IMR-90 (cell line): ENCODE results near the gene TAF7L. TPM values are rescaled to one million over a fixed set of nuclear protein-coding genes. Genes with fewer than 3 reads are reported as not detected.

Source experiments
- ATAC-seq: fragments of 200-7000 bp; cut with Tn5 transposase; 2 replicates; pipeline ENCODE4 v1.9.1; 2020; ENCODE audit warnings: low read depth, mild to moderate bottlenecking, moderate library complexity
- BruUV-seq: library from RNA; stranded (reverse); fragments of 400-500 nt; replicated peaks from 2 replicates; lab custom pipeline; 2021; lab: Mats Ljungman, UMichigan
- CTCF ChIA-PET: fragments of 300-600 bp; formaldehyde crosslinking; extraction: SDS; loops from one replicate; lab custom pipeline; 2021; ENCODE audit warnings: antibody characterized with exemption; lab: Yijun Ruan, JAX
- POLR2A ChIA-PET: fragments of 300-600 bp; sonication (Branson Sonifier 250); formaldehyde crosslinking; loops from one replicate; lab custom pipeline; 2022; ENCODE audit warnings: antibody characterized with exemption; ENCODE audit not compliant: unreplicated experiment; lab: Charles Lee
- DNase-seq: peaks from one replicate; pipeline ENCODE4 v3.0.0; 2013
- H2AFZ ChIP-seq: replicated peaks from 2 replicates; pipeline ENCODE3; 2013; ENCODE audit warnings: low read length, mild to moderate bottlenecking; ENCODE audit not compliant: poor library complexity
- H2AK5ac ChIP-seq: 2 replicates; pipeline ENCODE4 v1.6.1; 2013; ENCODE audit warnings: low read depth, low read length, inconsistent platforms
- H2AK9ac ChIP-seq: replicated peaks from 2 replicates; pipeline ENCODE3; 2013; ENCODE audit warnings: mild to moderate bottlenecking, low read depth, low read length, moderate library complexity; ENCODE audit not compliant: poor library complexity
- H2BK120ac ChIP-seq: 2 replicates; pipeline ENCODE4 v1.6.1; 2013; ENCODE audit warnings: low read depth, low read length, inconsistent platforms
- H2BK15ac ChIP-seq: 3 replicates; pipeline ENCODE4 v1.6.1; 2013; ENCODE audit warnings: low read depth, low read length, inconsistent platforms
- H2BK20ac ChIP-seq: 2 replicates; pipeline ENCODE4 v1.6.1; 2013; ENCODE audit warnings: low read depth, mild to moderate bottlenecking, inconsistent platforms, low read length, moderate library complexity
- H2BK5ac ChIP-seq: 2 replicates; pipeline ENCODE4 v1.6.1; 2013; ENCODE audit warnings: mild to moderate bottlenecking, low read depth, low read length, inconsistent platforms; ENCODE audit not compliant: poor library complexity, severe bottlenecking
- H3K14ac ChIP-seq: replicated peaks from 2 replicates; pipeline ENCODE4 v1.6.1; 2013; ENCODE audit warnings: low read depth, low read length, inconsistent platforms
- H3K18ac ChIP-seq: 2 replicates; pipeline ENCODE4 v1.6.1; 2013; ENCODE audit warnings: low read depth, low read length, control low read depth
- H3K23ac ChIP-seq: 2 replicates; pipeline ENCODE4 v1.6.1; 2013; ENCODE audit warnings: low read depth, low read length, inconsistent platforms
- H3K27ac ChIP-seq: 2 replicates; pipeline ENCODE4 v1.5.1; 2013; ENCODE audit warnings: mild to moderate bottlenecking, control low read depth, low read length; ENCODE audit not compliant: insufficient read depth
- H3K27me3 ChIP-seq: 2 replicates; pipeline ENCODE4 v1.6.1; 2013; ENCODE audit warnings: low read length; ENCODE audit not compliant: control insufficient read depth, insufficient read depth
- H3K36me3 ChIP-seq: 2 replicates; pipeline ENCODE4 v1.6.1; 2013; ENCODE audit warnings: low read length, mixed read lengths; ENCODE audit not compliant: control insufficient read depth, insufficient read depth
- H3K4ac ChIP-seq: 2 replicates; pipeline ENCODE4 v1.6.1; 2013; ENCODE audit warnings: low read depth, low read length, inconsistent platforms
- H3K4me1 ChIP-seq: 2 replicates; pipeline ENCODE4 v1.6.1; 2013; ENCODE audit warnings: low read length, mixed read lengths; ENCODE audit not compliant: control insufficient read depth, insufficient read depth
- H3K4me2 ChIP-seq: 2 replicates; pipeline ENCODE4 v1.6.1; 2013; ENCODE audit warnings: low read depth, mild to moderate bottlenecking, control low read depth, low read length, moderate library complexity
- H3K4me3 ChIP-seq: 2 replicates; pipeline ENCODE4 v1.5.1; 2013; ENCODE audit warnings: low read depth, mild to moderate bottlenecking, control low read depth, low read length, moderate library complexity; ENCODE audit not compliant: insufficient read depth
- H3K56ac ChIP-seq: 2 replicates; pipeline ENCODE4 v1.6.1; 2013; ENCODE audit warnings: low read length, inconsistent platforms; ENCODE audit not compliant: insufficient read depth; ENCODE audit errors: extremely low read depth
- H3K79me1 ChIP-seq, 2 experiments: 2 replicates each; pipeline ENCODE4 v1.6.1; 2013; ENCODE audit warnings: low read length in 2 of 2, inconsistent platforms in 1 of 2, low read depth in 1 of 2
- H3K9ac ChIP-seq: 2 replicates; pipeline ENCODE4 v1.6.1; 2013; ENCODE audit warnings: low read depth, low read length, control low read depth
- H3K9me1 ChIP-seq: 2 replicates; pipeline ENCODE4 v1.6.1; 2013; ENCODE audit warnings: low read length, inconsistent platforms; ENCODE audit not compliant: insufficient read depth
- H3K9me3 ChIP-seq: 2 replicates; pipeline ENCODE4 v1.6.1; 2013; ENCODE audit warnings: low read length; ENCODE audit not compliant: control insufficient read depth, insufficient read depth
- H4K20me1 ChIP-seq: 2 replicates; pipeline ENCODE4 v1.6.1; 2013; ENCODE audit warnings: low read length, inconsistent platforms; ENCODE audit not compliant: insufficient read depth
- H4K5ac ChIP-seq: 2 replicates; pipeline ENCODE4 v1.6.1; 2013; ENCODE audit warnings: mild to moderate bottlenecking, low read depth, low read length, control low read depth
- H4K8ac ChIP-seq, 2 experiments: 2 replicates each; pipeline ENCODE4 v1.6.1; 2013; ENCODE audit warnings: low read depth in 2 of 2, low read length in 2 of 2, control low read depth in 1 of 2, inconsistent platforms in 1 of 2
- H4K91ac ChIP-seq: 2 replicates; pipeline ENCODE4 v1.6.1; 2013; ENCODE audit warnings: low read depth, low read length, inconsistent platforms; ENCODE audit not compliant: insufficient read depth
- BHLHE40 ChIP-seq: fragments of 150-350 bp; IDR thresholded peaks from 2 replicates; pipeline ENCODE4 v1.6.1; 2016; ENCODE audit warnings: mild to moderate bottlenecking, low read depth, low read length
- MAZ ChIP-seq: IDR thresholded peaks from 2 replicates; pipeline ENCODE4 v1.6.1; 2012; ENCODE audit warnings: low read depth, mild to moderate bottlenecking, low read length, improper control_type of control experiment, moderate library complexity, borderline replicate concordance
- WGBS, 2 experiments: methylation state at CpG; one replicate each; pipeline versions ENCODE4 v1.1.5 to v1.1.7; 2013; ENCODE audit warnings: missing lambda C conversion rate in 2 of 2; ENCODE audit not compliant: insufficient read length in 1 of 2; ENCODE audit errors: extremely low coverage in 2 of 2; 5-methylcytosine and 5-hydroxymethylcytosine counted together
- dilution Hi-C: fragments of 300-500 bp; cut with HindIII; formaldehyde crosslinking; loops from one replicate; pipeline ENCODE4 v1.14.3; 2018; ENCODE audit warnings: low sequenced_read_pairs; ENCODE audit not compliant: unreplicated experiment
- in situ Hi-C: fragments of 300-500 bp; cut with MboI; formaldehyde crosslinking; loops from 3 replicates; pipeline ENCODE4 v1.14.3; 2019; ENCODE audit warnings: low sequenced_read_pairs, inconsistent platforms, mixed read lengths
- intact Hi-C: fragments of 100-400 bp; cut with micrococcal nuclease; formaldehyde crosslinking; loops from 2 replicates; pipeline ENCODE4 v1.10.0; 2022
- polyA plus RNA-seq, 3 experiments: library from polyadenylated mRNA; depleted of rRNA; stranded (reverse); fragments of >200 nt; gene quantifications; 2 replicates each; pipeline ENCODE4 v1.2.3, GENCODE V29; 2012; ENCODE audit warnings: low replicate concordance in 1 of 3
- total RNA-seq: library from RNA; depleted of rRNA; stranded (reverse); fragments of >200 nt; gene quantifications from 2 replicates; pipeline ENCODE4 v1.2.3, GENCODE V29; 2012

Gene TAF7L
- total and polyA plus RNA-seq, 2 of the 4 experiments (the other 2 are of a cell fraction) = 0.18 to 0.22 TPM

DNA sequence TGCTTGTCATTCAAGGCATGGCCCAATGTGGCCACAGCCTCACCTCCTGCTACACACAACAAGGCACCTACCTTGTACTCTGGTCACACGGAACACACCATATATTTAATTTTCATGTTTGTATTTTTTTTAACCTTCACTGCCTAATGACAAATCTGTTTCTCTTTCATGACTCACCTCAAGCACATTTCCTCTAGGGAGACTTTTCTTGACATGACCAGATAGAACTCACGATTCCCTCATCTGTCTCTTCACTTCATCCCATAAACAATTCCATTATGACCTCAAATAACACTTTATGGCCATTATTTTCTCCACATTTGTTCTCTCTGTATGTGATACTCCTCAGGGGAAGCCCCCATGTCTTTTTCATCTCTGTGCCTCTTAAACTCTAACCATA is 60.5 kb downstream of the TAF7L start:
- dilution Hi-C loops = no loop called here
- no peak overlapping the region for H3K23ac ChIP-seq
- peak overlapping the region; percentile 81; the same call in 1 of the 3 replicates for H2BK15ac ChIP-seq
- ATAC-seq (no peak), DNase-seq (peak; percentile 51)
- no peak overlapping the region for H3K4me3 ChIP-seq
- peak overlapping the region; percentile 63 for H2BK120ac ChIP-seq
- peaks cover 1% of the 10 kb centered on the region; the same call in 1 of the 2 replicates for H3K27me3 ChIP-seq
- peaks cover 15% of the 10 kb centered on the region for H3K4me1 ChIP-seq
- H3K18ac ChIP-seq = peak overlapping the region; percentile 41; the same call in 1 of the 2 replicates
- peak overlapping the region; percentile 57 for H2BK5ac ChIP-seq
- H2AFZ ChIP-seq = no peak overlapping the region
- H2BK20ac ChIP-seq = peak overlapping the region; percentile 91
- no peak overlapping the region for H4K8ac ChIP-seq
- H3K79me1 ChIP-seq = peaks cover 0 to 11% of the 10 kb centered on the region in 2 experiments; a peak in 1 of 4 replicates
- H3K36me3 ChIP-seq = no peaks in the 10 kb centered on the region
- intact Hi-C loops = no loop called here
- no peaks in the 10 kb centered on the region for H4K20me1 ChIP-seq
- H3K9ac ChIP-seq = no peak overlapping the region
- H3K56ac ChIP-seq = no peak overlapping the region
- in situ Hi-C loops = no loop called here
- no peak overlapping the region for H2AK9ac ChIP-seq
- WGBS, 2 experiments = 8% methylated on average over 1 of the region's 2 CpGs; no CpG with 5 or more reads in 1 of the 2 experiments
- H4K91ac ChIP-seq = peak overlapping the region; percentile 50; the same call in 1 of the 2 replicates
- peak overlapping the region; percentile 60 for H3K4ac ChIP-seq
- TF ChIP-seq MAZ = no peak
- peak; percentile 76 for TF ChIP-seq BHLHE40
- ChIA-PET CTCF (no interaction called here), POLR2A (no interaction called here)
- no peak overlapping the region for H3K27ac ChIP-seq
- no peak overlapping the region; the same call in 1 of the 2 replicates for H3K4me2 ChIP-seq
- H3K9me1 ChIP-seq = peaks cover 10% of the 10 kb centered on the region
- H4K5ac ChIP-seq = no peak overlapping the region; the same call in 1 of the 2 replicates
- H2AK5ac ChIP-seq = peak overlapping the region; percentile 61; the same call in 1 of the 2 replicates
- no TSS peak for BruUV-seq
- H3K9me3 ChIP-seq = no peaks in the 10 kb centered on the region
- peak overlapping the region; percentile 48; the same call in 1 of the 2 replicates for H3K14ac ChIP-seq
